ENCODE results near the gene SPEF2. TPM values are rescaled to one million over a fixed set of nuclear protein-coding genes. Genes with fewer than 3 reads are reported as not detected.

The SPEF2 gene
- total RNA-seq, 3 donors from 2014 or later, result 3.7 to 6.9 (median 4.2) TPM

GRCh38 chr5:35687961-35688360, 70.3 kb downstream of the SPEF2 start:
- Histone ChIP-seq H3K4me1 (ENCODE audit: low read depth) (no peaks in the 10 kb centered on the region), H3K9me3 (no peaks in the 10 kb centered on the region), H3K4me3 (no peak overlapping the region), H3K36me3 (ENCODE audit: low read depth) (no peaks in the 10 kb centered on the region)
- TF ChIP-seq CTCF (IDR thresholded peaks at IDR 0.05), result no peak
- ATAC-seq (no peak), DNase-seq (no peak)
- intact Hi-C loops (cut with DNase I, micrococcal nuclease), result no loop called here

- Histone ChIP-seq H3K36me3 (ENCODE audit: low read depth) (no peaks in the 10 kb centered on the region), H3K4me1 (ENCODE audit: low read depth) (no peaks in the 10 kb centered on the region), H3K4me3 (no peak overlapping the region), H3K9me3 (no peaks in the 10 kb centered on the region)
- intact Hi-C loops (cut with DNase I, micrococcal nuclease), result no loop called here
- no peak for DNase-seq
- no peak for TF ChIP-seq CTCF (IDR thresholded peaks at IDR 0.05)
- no peak for ATAC-seq
These were observed 76.8 kb downstream of the SPEF2 start for GRCh38 chr5:35694481-35694880.

GRCh38 chr5:35698047-35698808, 80.6 kb downstream of the SPEF2 start:
- no peak for TF ChIP-seq CTCF (IDR thresholded peaks at IDR 0.05)
- no peaks in the 10 kb centered on the region for H3K9me3 ChIP-seq
- ATAC-seq (no peak), DNase-seq (no peak)
- H3K4me1 ChIP-seq (ENCODE audit: low read depth), result no peaks in the 10 kb centered on the region
- no peaks in the 10 kb centered on the region for H3K36me3 ChIP-seq (ENCODE audit: low read depth)
- no peak overlapping the region for H3K4me3 ChIP-seq
- intact Hi-C loops (cut with DNase I, micrococcal nuclease), result no loop called here

GRCh38 chr5:35707659-35708058, 90.0 kb downstream of the SPEF2 start:
- no peak for TF ChIP-seq CTCF (IDR thresholded peaks at IDR 0.05)
- Histone ChIP-seq H3K36me3 (ENCODE audit: low read depth) (no peaks in the 10 kb centered on the region), H3K9me3 (no peaks in the 10 kb centered on the region), H3K4me1 (ENCODE audit: low read depth) (no peaks in the 10 kb centered on the region), H3K4me3 (no peak overlapping the region)
- DNase-seq, result no peak
- no peak for ATAC-seq
- intact Hi-C loops (cut with DNase I, micrococcal nuclease), result no loop called here

GRCh38 chr5:35709688-35710087, 92.0 kb downstream of the SPEF2 start:
- DNase-seq, result no peak
- Histone ChIP-seq H3K36me3 (ENCODE audit: low read depth) (no peaks in the 10 kb centered on the region), H3K4me1 (ENCODE audit: low read depth) (no peaks in the 10 kb centered on the region), H3K9me3 (no peaks in the 10 kb centered on the region), H3K4me3 (no peak overlapping the region)
- TF ChIP-seq CTCF (IDR thresholded peaks at IDR 0.05), result no peak
- intact Hi-C loops (cut with DNase I, micrococcal nuclease), result no loop called here
- ATAC-seq, result no peak
